ENCODE data around the gene NUDT4. TPM values are rescaled to one million over a fixed set of nuclear protein-coding genes. Genes with fewer than 3 reads are reported as not detected.
A peak's percentile ranks its signal among the peaks of the same experiment; 100 is the strongest.
"Not testable (repeated sequence)": the region's sequence is repeated elsewhere in the genome, so short reads cannot be mapped to it uniquely, and the experiment has no call there.

NUDT4 gene
- total RNA-seq, 3 donors from 2014 or later (not counting 1 experiment from before 2014, with no cell fraction given), result 51.6 to 61.5 (median 52.2) TPM

GRCh38 chr12:93407054-93407962, 29.6 kb downstream of the NUDT4 start:
- intact Hi-C loops (cut with micrococcal nuclease), result no loop called here
- 94% methylated on average over 6 of the region's 6 CpGs for WGBS (ENCODE audit: insufficient coverage)
- Histone ChIP-seq H3K27me3 (ENCODE audit: control insufficient read depth, insufficient read depth, low read length) (no peaks in the 10 kb centered on the region), H3K4me3 (ENCODE audit: low read length) (no peak overlapping the region), H3K36me3 (ENCODE audit: control insufficient read depth, insufficient read depth, low read length) (peaks cover 34% of the 10 kb centered on the region), H3K4me1 (ENCODE audit: control insufficient read depth, insufficient read depth, low read length) (no peaks in the 10 kb centered on the region), H3K27ac (ENCODE audit: low read length) (no peak overlapping the region), H3K9me3 (ENCODE audit: control insufficient read depth, insufficient read depth, low read length) (no peaks in the 10 kb centered on the region)
- H3K27ac Mint-ChIP-seq, result peak overlapping the region in 1 of 2 donors; percentile 35
- ATAC-seq (no peak), DNase-seq (no peak)
- H3K4me1 Mint-ChIP-seq, result peaks cover 4 to 5% of the 10 kb centered on the region in 2 donors
- no peak overlapping the region for H3K4me3 Mint-ChIP-seq
- no peaks in the 10 kb centered on the region for H3K36me3 Mint-ChIP-seq
- H3K9me3 Mint-ChIP-seq, result no peaks in the 10 kb centered on the region
- no peaks in the 10 kb centered on the region for H3K27me3 Mint-ChIP-seq (ENCODE audit: low read depth in 2 of 2)
- TF ChIP-seq CTCF (IDR thresholded peaks at IDR 0.05), result no peak

- H3K4me1 ChIP-seq (ENCODE audit: control insufficient read depth, insufficient read depth, low read length), result no peaks in the 10 kb centered on the region
- no peaks in the 10 kb centered on the region for H3K27me3 Mint-ChIP-seq (ENCODE audit: low read depth in 2 of 2)
- no peaks in the 10 kb centered on the region for H3K9me3 ChIP-seq (ENCODE audit: control insufficient read depth, insufficient read depth, low read length)
- no peak overlapping the region for H3K27ac ChIP-seq (ENCODE audit: low read length)
- peak overlapping the region in 1 of 2 donors; percentile 40 for H3K27ac Mint-ChIP-seq
- no peaks in the 10 kb centered on the region for H3K36me3 Mint-ChIP-seq
- TF ChIP-seq CTCF (IDR thresholded peaks at IDR 0.05), result no peak
- H3K4me3 Mint-ChIP-seq, result no peak overlapping the region
- H3K4me3 ChIP-seq (ENCODE audit: low read length), result no peak overlapping the region
- intact Hi-C loops (cut with micrococcal nuclease), result no loop called here
- DNase-seq (no peak), ATAC-seq (no peak)
- no peaks in the 10 kb centered on the region for H3K9me3 Mint-ChIP-seq
- H3K4me1 Mint-ChIP-seq, result peaks cover 9% of the 10 kb centered on the region in 2 donors
- H3K36me3 ChIP-seq (ENCODE audit: control insufficient read depth, insufficient read depth, low read length), result peaks cover 34% of the 10 kb centered on the region
- WGBS (ENCODE audit: insufficient coverage), result no CpG with 5 or more reads among the region's 2 CpGs
- H3K27me3 ChIP-seq (ENCODE audit: control insufficient read depth, insufficient read depth, low read length), result no peaks in the 10 kb centered on the region
Measured at GRCh38 chr12:93407963-93408283, 30.2 kb downstream of the NUDT4 start.

GRCh38 chr12:93408813-93409212, 31.1 kb downstream of the NUDT4 start:
- H3K27ac ChIP-seq (ENCODE audit: low read length), result no peak overlapping the region
- no peak for ATAC-seq
- TF ChIP-seq CTCF (IDR thresholded peaks at IDR 0.05), result no peak
- H3K36me3 ChIP-seq (ENCODE audit: control insufficient read depth, insufficient read depth, low read length), result peaks cover 32% of the 10 kb centered on the region
- DNase-seq, result no peak
- H3K4me1 Mint-ChIP-seq, result peaks cover 13 to 17% of the 10 kb centered on the region in 2 donors
- no peak overlapping the region for H3K4me3 Mint-ChIP-seq
- peak overlapping the region; percentile 17 to 40 for H3K27ac Mint-ChIP-seq
- H3K4me3 ChIP-seq (ENCODE audit: low read length), result no peak overlapping the region
- intact Hi-C loops (cut with micrococcal nuclease), result no loop called here
- H3K36me3 Mint-ChIP-seq, result no peaks in the 10 kb centered on the region
- no peaks in the 10 kb centered on the region for H3K4me1 ChIP-seq (ENCODE audit: control insufficient read depth, insufficient read depth, low read length)
- no peaks in the 10 kb centered on the region for H3K27me3 Mint-ChIP-seq (ENCODE audit: low read depth in 2 of 2)
- H3K9me3 ChIP-seq (ENCODE audit: control insufficient read depth, insufficient read depth, low read length), result no peaks in the 10 kb centered on the region
- no peaks in the 10 kb centered on the region for H3K27me3 ChIP-seq (ENCODE audit: control insufficient read depth, insufficient read depth, low read length)
- no peaks in the 10 kb centered on the region for H3K9me3 Mint-ChIP-seq

- 96% methylated on average over 4 of the region's 4 CpGs for WGBS (ENCODE audit: insufficient coverage)
- H3K27ac ChIP-seq (ENCODE audit: low read length); H3K27me3 ChIP-seq (ENCODE audit: control insufficient read depth, insufficient read depth, low read length); H3K27me3 Mint-ChIP-seq (ENCODE audit: low read depth in 2 of 2); H3K9me3 Mint-ChIP-seq; DNase-seq; H3K4me3 Mint-ChIP-seq; H3K4me1 ChIP-seq (ENCODE audit: control insufficient read depth, insufficient read depth, low read length); H3K4me3 ChIP-seq (ENCODE audit: low read length); H3K9me3 ChIP-seq (ENCODE audit: control insufficient read depth, insufficient read depth, low read length); ATAC-seq; intact Hi-C loops (cut with micrococcal nuclease); H3K36me3 Mint-ChIP-seq: not testable (repeated sequence)
- peaks cover 30% of the 10 kb centered on the region for H3K36me3 ChIP-seq (ENCODE audit: control insufficient read depth, insufficient read depth, low read length)
- Mint-ChIP-seq H3K4me1 (peaks cover 18 to 22% of the 10 kb centered on the region in 2 donors), H3K27ac (peak overlapping the region in 1 of 2 donors; percentile 17)
Measured at GRCh38 chr12:93409343-93410187, 31.8 kb downstream of the NUDT4 start.

- intact Hi-C loops (cut with micrococcal nuclease); H3K27ac ChIP-seq (ENCODE audit: low read length); H3K4me3 Mint-ChIP-seq; H3K4me3 ChIP-seq (ENCODE audit: low read length); H3K27me3 Mint-ChIP-seq (ENCODE audit: low read depth in 2 of 2); H3K9me3 Mint-ChIP-seq; H3K27me3 ChIP-seq (ENCODE audit: control insufficient read depth, insufficient read depth, low read length); H3K9me3 ChIP-seq (ENCODE audit: control insufficient read depth, insufficient read depth, low read length); DNase-seq; H3K4me1 ChIP-seq (ENCODE audit: control insufficient read depth, insufficient read depth, low read length); ATAC-seq; H3K36me3 Mint-ChIP-seq: not testable (repeated sequence)
- WGBS (ENCODE audit: insufficient coverage), result 64% methylated on average over 4 of the region's 6 CpGs
- Mint-ChIP-seq H3K4me1 (peaks cover 33 to 37% of the 10 kb centered on the region in 2 donors), H3K27ac (peak overlapping the region in 1 of 2 donors; percentile 6)
- peaks cover 22% of the 10 kb centered on the region for H3K36me3 ChIP-seq (ENCODE audit: control insufficient read depth, insufficient read depth, low read length)
Measured at GRCh38 chr12:93411060-93411459, 33.3 kb downstream of the NUDT4 start.
